Measurements from ENCODE around the gene PQBP1. TPM values are rescaled to one million over a fixed set of nuclear protein-coding genes. Genes with fewer than 3 reads are reported as not detected.

Gene PQBP1
- total RNA-seq, 1 donor from 2014 or later, result 55.0 TPM

DNA sequence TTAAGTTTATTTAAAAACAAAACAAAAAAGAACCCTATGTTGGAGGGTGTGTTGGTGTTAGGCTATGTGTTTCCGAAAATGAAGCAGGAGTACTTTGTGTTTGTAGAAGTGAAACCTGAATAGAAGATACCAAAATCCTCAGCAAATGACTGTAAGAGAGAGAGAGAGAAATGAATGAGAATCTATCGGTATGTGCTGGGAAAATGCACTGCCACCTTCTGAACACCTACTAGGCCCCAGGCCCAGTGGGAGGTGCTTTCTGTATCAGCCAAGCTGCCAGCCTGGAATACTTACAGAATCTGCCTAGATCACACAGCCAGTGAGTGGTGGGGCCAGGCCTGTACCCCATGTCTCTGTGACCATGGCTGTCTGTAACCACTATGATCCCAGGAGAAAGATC is 36.0 kb downstream of the PQBP1 start:
- TF ChIP-seq CTCF (IDR thresholded peaks at IDR 0.05), result no peak

DNA sequence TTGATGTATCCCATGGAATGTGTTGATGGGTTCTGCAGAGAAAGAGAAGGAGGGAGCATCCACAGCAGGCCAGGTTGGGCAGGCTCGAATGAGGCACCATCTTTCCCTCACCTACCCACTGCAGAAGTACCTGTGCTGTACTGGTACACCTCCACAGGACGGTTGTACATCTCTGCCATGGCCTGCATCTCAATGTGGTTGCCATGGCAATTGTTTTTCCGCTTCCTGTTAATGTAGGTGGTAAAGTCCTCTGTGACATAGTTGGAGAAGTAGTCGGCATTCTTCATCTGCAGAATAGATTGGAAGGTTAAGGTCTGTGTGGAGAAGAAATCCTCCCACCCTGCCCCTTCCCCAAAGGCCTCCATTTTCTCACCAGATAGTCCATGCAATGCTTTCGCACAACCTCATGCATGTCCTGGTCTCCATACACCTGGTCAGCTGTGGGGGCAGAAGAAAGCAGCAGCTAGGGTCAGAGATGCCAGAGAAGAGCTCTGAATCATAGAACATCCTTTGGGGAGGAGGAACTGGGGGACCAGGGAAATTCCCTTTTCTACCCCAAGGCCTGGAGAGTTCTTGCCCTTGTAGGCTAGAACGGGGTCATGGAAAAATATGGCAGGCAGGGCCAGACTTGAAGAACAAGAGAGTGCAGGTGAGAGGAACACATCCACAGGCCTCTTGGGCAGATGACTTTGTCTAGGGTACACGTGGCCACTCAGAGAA is 37.0 kb downstream of the PQBP1 start:
- peaks cover 47% of the 10 kb centered on the region for H3K36me3 ChIP-seq
- intact Hi-C loops (cut with DNase I), result no loop called here
- no peak for TF ChIP-seq CTCF (IDR thresholded peaks at IDR 0.05)
- H3K9me3 ChIP-seq, result no peaks in the 10 kb centered on the region
- H3K27ac ChIP-seq, result no peak overlapping the region
- ATAC-seq (no peak), DNase-seq (no peak)
- H3K4me3 ChIP-seq, result no peak overlapping the region
- H3K27me3 ChIP-seq (ENCODE audit: low read depth), result no peaks in the 10 kb centered on the region
- H3K4me1 ChIP-seq, result peaks cover 25% of the 10 kb centered on the region

More for the DNA sequence above, 36.0 kb downstream of the PQBP1 start:
- no peak for ATAC-seq
- Histone ChIP-seq H3K27ac (no peak overlapping the region), H3K9me3 (no peaks in the 10 kb centered on the region), H3K4me1 (peaks cover 25% of the 10 kb centered on the region), H3K36me3 (peaks cover 50% of the 10 kb centered on the region), H3K4me3 (no peak overlapping the region), H3K27me3 (ENCODE audit: low read depth) (no peaks in the 10 kb centered on the region)
- intact Hi-C loops (cut with DNase I), result no loop called here
- DNase-seq, result no peak

GRCh38 chrX:48935301-48935670 is 37.6 kb downstream of the PQBP1 start:
- no peak for TF ChIP-seq CTCF (IDR thresholded peaks at IDR 0.05)
- H3K9me3 ChIP-seq, result no peaks in the 10 kb centered on the region
- intact Hi-C loops (cut with DNase I), result no loop called here
- no peak overlapping the region for H3K4me3 ChIP-seq
- ATAC-seq, result no peak
- H3K4me1 ChIP-seq, result peaks cover 28% of the 10 kb centered on the region
- H3K27me3 ChIP-seq (ENCODE audit: low read depth), result no peaks in the 10 kb centered on the region
- no peak overlapping the region for H3K27ac ChIP-seq
- DNase-seq, result no peak
- H3K36me3 ChIP-seq, result peaks cover 44% of the 10 kb centered on the region

- ATAC-seq, result peak in 1 of 2 donors; percentile 30
- Histone ChIP-seq H3K4me1 (peaks cover 34% of the 10 kb centered on the region), H3K4me3 (no peak overlapping the region), H3K36me3 (peaks cover 38% of the 10 kb centered on the region), H3K27me3 (ENCODE audit: low read depth) (no peaks in the 10 kb centered on the region), H3K9me3 (no peaks in the 10 kb centered on the region), H3K27ac (peak overlapping the region; percentile 78)
- TF ChIP-seq CTCF (IDR thresholded peaks at IDR 0.05), result no peak
- DNase-seq, result no peak
- intact Hi-C loops (cut with DNase I), result no loop called here
Measured at GRCh38 chrX:48936429-48937053, 38.8 kb downstream of the PQBP1 start.

GRCh38 chrX:48937054-48937907 is 39.6 kb downstream of the PQBP1 start:
- intact Hi-C loops (cut with DNase I), result no loop called here
- ATAC-seq, result peak; percentile 87 to 91
- Histone ChIP-seq H3K27me3 (ENCODE audit: low read depth) (no peaks in the 10 kb centered on the region), H3K36me3 (peaks cover 30% of the 10 kb centered on the region), H3K4me1 (peaks cover 34% of the 10 kb centered on the region), H3K9me3 (no peaks in the 10 kb centered on the region), H3K4me3 (no peak overlapping the region), H3K27ac (peak overlapping the region; percentile 78)
- peak; percentile 84 for DNase-seq
- peak; percentile 7 for TF ChIP-seq CTCF (IDR thresholded peaks at IDR 0.05)
